HEK293 (cell line): ENCODE results near the gene TJP3.

Experiments used
- KLF9 ChIP-seq: fragments of 450-650 bp; formaldehyde crosslinking; IDR thresholded peaks from 2 replicates; pipeline ENCODE4 v1.5.1; 2016; ENCODE audit warnings: missing biosample characterization, missing genetic modification characterization, low read depth
- YY2 ChIP-seq: fragments of 450-650 bp; formaldehyde crosslinking; IDR thresholded peaks from 2 replicates; pipeline ENCODE4 v1.5.1; 2016; ENCODE audit warnings: missing biosample characterization, missing genetic modification characterization
- ZFP37 ChIP-seq: fragments of 450-650 bp; formaldehyde crosslinking; IDR thresholded peaks from 2 replicates; pipeline ENCODE4 v1.5.1; 2016; ENCODE audit warnings: missing biosample characterization, missing genetic modification characterization
- ZFP41 ChIP-seq: fragments of 450-650 bp; formaldehyde crosslinking; IDR thresholded peaks from 2 replicates; pipeline ENCODE4 v1.5.1; 2016; ENCODE audit warnings: missing biosample characterization, missing genetic modification characterization, borderline replicate concordance
- ZNF174 ChIP-seq: fragments of 450-650 bp; formaldehyde crosslinking; IDR thresholded peaks from 2 replicates; pipeline ENCODE4 v1.5.0; 2017; ENCODE audit warnings: missing biosample characterization, mild to moderate bottlenecking, missing genetic modification characterization
- ZNF350 ChIP-seq: fragments of 450-650 bp; formaldehyde crosslinking; IDR thresholded peaks from 2 replicates; pipeline ENCODE4 v1.5.0; 2017; ENCODE audit warnings: missing biosample characterization, mild to moderate bottlenecking, missing genetic modification characterization
- ZNF596 ChIP-seq: fragments of 450-650 bp; IDR thresholded peaks from 2 replicates; pipeline ENCODE4 v1.5.0; 2018; ENCODE audit warnings: missing biosample characterization, mild to moderate bottlenecking, missing genetic modification characterization, moderate library complexity
- ZNF677 ChIP-seq: fragments of 450-650 bp; IDR thresholded peaks from 2 replicates; pipeline ENCODE4 v1.5.0; 2018; ENCODE audit warnings: missing biosample characterization, mild to moderate bottlenecking, missing genetic modification characterization, moderate library complexity
- ZNF747 ChIP-seq: fragments of 450-650 bp; formaldehyde crosslinking; IDR thresholded peaks from 2 replicates; pipeline ENCODE4 v1.5.1; 2016; ENCODE audit warnings: missing biosample characterization, missing genetic modification characterization
- TF ChIP-seq, protein P1 (sequence below): fragments of 450-650 bp; formaldehyde crosslinking; IDR thresholded peaks from 2 replicates; pipeline ENCODE4 v1.5.1; 2016; ENCODE audit warnings: missing biosample characterization, missing genetic modification characterization
- TF ChIP-seq, protein P2 (sequence below): fragments of 450-650 bp; formaldehyde crosslinking; IDR thresholded peaks from 2 replicates; pipeline ENCODE4 v1.5.1; 2016; ENCODE audit warnings: missing biosample characterization, missing genetic modification characterization, low read depth
- TF ChIP-seq, protein P3 (sequence below): fragments of 450-650 bp; formaldehyde crosslinking; IDR thresholded peaks from 2 replicates; pipeline ENCODE4 v1.5.1; 2017; ENCODE audit warnings: missing biosample characterization, missing genetic modification characterization
- TF ChIP-seq, protein P4 (sequence below): sonication (generic); formaldehyde crosslinking; IDR thresholded peaks from 2 replicates; pipeline ENCODE4 v1.8.1; 2022; ENCODE audit warnings: mild to moderate bottlenecking, moderate library complexity, missing genetic modification reagents
- TF ChIP-seq, protein P5 (sequence below): fragments of 450-650 bp; formaldehyde crosslinking; IDR thresholded peaks from 2 replicates; pipeline ENCODE4 v1.5.1; 2016; ENCODE audit warnings: missing biosample characterization, missing genetic modification characterization, low read depth

DNA sequence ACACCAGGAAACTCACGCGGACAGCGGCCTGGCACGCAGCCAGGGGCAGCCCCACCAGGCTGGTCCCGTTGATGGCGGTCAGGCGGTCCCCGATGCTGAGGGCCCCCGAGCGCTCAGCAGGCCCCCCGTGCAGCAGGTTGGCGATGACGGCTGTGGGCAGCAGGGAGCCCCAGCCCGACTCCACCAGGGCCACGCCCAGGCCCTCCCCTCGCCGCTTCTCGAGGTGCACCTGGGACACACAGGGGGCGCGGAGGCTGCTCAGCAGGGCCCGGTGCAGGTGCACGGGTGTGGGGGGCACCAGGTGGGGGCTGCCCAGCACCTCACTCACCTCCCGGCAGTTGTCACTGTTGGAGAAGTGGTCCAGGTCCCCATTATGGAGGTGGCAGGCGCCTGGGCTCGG is 44.3 kb downstream of the TJP3 start:
- TF ChIP-seq ZNF350 (tag by site-specific recombination) (no peak), YY2 (tag by site-specific recombination) (no peak), KLF9 (tag by site-specific recombination) (no peak), ZNF174 (tag by site-specific recombination) (no peak), ZNF596 (no peak), ZFP41 (tag by site-specific recombination) (no peak), ZFP37 (no peak), ZNF677 (no peak), ZNF747 (tag by site-specific recombination) (no peak)
- TF ChIP-seq, protein P1, sequence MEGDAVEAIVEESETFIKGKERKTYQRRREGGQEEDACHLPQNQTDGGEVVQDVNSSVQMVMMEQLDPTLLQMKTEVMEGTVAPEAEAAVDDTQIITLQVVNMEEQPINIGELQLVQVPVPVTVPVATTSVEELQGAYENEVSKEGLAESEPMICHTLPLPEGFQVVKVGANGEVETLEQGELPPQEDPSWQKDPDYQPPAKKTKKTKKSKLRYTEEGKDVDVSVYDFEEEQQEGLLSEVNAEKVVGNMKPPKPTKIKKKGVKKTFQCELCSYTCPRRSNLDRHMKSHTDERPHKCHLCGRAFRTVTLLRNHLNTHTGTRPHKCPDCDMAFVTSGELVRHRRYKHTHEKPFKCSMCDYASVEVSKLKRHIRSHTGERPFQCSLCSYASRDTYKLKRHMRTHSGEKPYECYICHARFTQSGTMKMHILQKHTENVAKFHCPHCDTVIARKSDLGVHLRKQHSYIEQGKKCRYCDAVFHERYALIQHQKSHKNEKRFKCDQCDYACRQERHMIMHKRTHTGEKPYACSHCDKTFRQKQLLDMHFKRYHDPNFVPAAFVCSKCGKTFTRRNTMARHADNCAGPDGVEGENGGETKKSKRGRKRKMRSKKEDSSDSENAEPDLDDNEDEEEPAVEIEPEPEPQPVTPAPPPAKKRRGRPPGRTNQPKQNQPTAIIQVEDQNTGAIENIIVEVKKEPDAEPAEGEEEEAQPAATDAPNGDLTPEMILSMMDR (tag by site-specific recombination): no peak
- TF ChIP-seq, protein P2, sequence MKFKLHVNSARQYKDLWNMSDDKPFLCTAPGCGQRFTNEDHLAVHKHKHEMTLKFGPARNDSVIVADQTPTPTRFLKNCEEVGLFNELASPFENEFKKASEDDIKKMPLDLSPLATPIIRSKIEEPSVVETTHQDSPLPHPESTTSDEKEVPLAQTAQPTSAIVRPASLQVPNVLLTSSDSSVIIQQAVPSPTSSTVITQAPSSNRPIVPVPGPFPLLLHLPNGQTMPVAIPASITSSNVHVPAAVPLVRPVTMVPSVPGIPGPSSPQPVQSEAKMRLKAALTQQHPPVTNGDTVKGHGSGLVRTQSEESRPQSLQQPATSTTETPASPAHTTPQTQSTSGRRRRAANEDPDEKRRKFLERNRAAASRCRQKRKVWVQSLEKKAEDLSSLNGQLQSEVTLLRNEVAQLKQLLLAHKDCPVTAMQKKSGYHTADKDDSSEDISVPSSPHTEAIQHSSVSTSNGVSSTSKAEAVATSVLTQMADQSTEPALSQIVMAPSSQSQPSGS (tag by site-specific recombination): no peak
- TF ChIP-seq, protein P3, sequence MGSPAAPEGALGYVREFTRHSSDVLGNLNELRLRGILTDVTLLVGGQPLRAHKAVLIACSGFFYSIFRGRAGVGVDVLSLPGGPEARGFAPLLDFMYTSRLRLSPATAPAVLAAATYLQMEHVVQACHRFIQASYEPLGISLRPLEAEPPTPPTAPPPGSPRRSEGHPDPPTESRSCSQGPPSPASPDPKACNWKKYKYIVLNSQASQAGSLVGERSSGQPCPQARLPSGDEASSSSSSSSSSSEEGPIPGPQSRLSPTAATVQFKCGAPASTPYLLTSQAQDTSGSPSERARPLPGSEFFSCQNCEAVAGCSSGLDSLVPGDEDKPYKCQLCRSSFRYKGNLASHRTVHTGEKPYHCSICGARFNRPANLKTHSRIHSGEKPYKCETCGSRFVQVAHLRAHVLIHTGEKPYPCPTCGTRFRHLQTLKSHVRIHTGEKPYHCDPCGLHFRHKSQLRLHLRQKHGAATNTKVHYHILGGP: no peak
- TF ChIP-seq, protein P4, sequence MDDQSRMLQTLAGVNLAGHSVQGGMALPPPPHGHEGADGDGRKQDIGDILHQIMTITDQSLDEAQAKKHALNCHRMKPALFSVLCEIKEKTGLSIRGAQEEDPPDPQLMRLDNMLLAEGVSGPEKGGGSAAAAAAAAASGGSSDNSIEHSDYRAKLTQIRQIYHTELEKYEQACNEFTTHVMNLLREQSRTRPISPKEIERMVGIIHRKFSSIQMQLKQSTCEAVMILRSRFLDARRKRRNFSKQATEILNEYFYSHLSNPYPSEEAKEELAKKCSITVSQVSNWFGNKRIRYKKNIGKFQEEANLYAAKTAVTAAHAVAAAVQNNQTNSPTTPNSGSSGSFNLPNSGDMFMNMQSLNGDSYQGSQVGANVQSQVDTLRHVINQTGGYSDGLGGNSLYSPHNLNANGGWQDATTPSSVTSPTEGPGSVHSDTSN (CRISPR knock-in tag): no peak
- TF ChIP-seq, protein P5, sequence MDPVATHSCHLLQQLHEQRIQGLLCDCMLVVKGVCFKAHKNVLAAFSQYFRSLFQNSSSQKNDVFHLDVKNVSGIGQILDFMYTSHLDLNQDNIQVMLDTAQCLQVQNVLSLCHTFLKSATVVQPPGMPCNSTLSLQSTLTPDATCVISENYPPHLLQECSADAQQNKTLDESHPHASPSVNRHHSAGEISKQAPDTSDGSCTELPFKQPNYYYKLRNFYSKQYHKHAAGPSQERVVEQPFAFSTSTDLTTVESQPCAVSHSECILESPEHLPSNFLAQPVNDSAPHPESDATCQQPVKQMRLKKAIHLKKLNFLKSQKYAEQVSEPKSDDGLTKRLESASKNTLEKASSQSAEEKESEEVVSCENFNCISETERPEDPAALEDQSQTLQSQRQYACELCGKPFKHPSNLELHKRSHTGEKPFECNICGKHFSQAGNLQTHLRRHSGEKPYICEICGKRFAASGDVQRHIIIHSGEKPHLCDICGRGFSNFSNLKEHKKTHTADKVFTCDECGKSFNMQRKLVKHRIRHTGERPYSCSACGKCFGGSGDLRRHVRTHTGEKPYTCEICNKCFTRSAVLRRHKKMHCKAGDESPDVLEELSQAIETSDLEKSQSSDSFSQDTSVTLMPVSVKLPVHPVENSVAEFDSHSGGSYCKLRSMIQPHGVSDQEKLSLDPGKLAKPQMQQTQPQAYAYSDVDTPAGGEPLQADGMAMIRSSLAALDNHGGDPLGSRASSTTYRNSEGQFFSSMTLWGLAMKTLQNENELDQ (tag by site-specific recombination): no peak
